Kidney glomerular epithelial cell (primary cell): ENCODE results near the gene AGRN.
"Not testable (repeated sequence)": the region's sequence is repeated elsewhere in the genome, so short reads cannot be mapped to it uniquely, and the experiment has no call there.

Source experiments
- DNase-seq: peaks from one replicate; lab custom pipeline; 2025; lab: John Stamatoyannopoulos, UW

The AGRN gene

GRCh38 chr1:1067284-1067859 is 47.5 kb downstream of the AGRN start:
- DNase-seq, result no peak

GRCh38 chr1:1067860-1068516 is 48.1 kb downstream of the AGRN start:
- no peak for DNase-seq

GRCh38 chr1:1068517-1069055 is 48.7 kb downstream of the AGRN start:
- DNase-seq, result no peak

GRCh38 chr1:1069056-1069710 is 49.3 kb downstream of the AGRN start:
- DNase-seq, result peak; percentile 62

GRCh38 chr1:1069711-1070676 is 50.1 kb downstream of the AGRN start:
- DNase-seq, result no peak

- no peak for DNase-seq
These were observed 51.8 kb downstream of the AGRN start for GRCh38 chr1:1071486-1072298.

GRCh38 chr1:1072299-1072848 is 52.5 kb downstream of the AGRN start:
- DNase-seq, result no peak

GRCh38 chr1:1072849-1073742 is 53.2 kb downstream of the AGRN start:
- DNase-seq, result no peak

GRCh38 chr1:1073743-1074587 is 54.0 kb downstream of the AGRN start, which contains the start of gene RNF223:
Gene RNF223 (minus strand): TSS chr1:1074306. CDS start chr1:1072566, 1,740 bp downstream.
- no peak for DNase-seq

- no peak for DNase-seq
These were observed 54.8 kb downstream of the AGRN start for GRCh38 chr1:1074631-1075147.

- DNase-seq, result no peak
These were observed 55.4 kb downstream of the AGRN start for GRCh38 chr1:1075148-1075935.

- DNase-seq, result not testable (repeated sequence)
These were observed 57.5 kb downstream of the AGRN start for GRCh38 chr1:1077396-1077795.

GRCh38 chr1:1079408-1080121 is 59.6 kb downstream of the AGRN start:
- DNase-seq, result peak; percentile 96

GRCh38 chr1:1080122-1080757 is 60.3 kb downstream of the AGRN start:
- DNase-seq, result peak; percentile 69

- DNase-seq, result no peak
These were observed 61.0 kb downstream of the AGRN start for GRCh38 chr1:1080951-1081310.
